Measurements from ENCODE around the gene PLOD2. TPM values are rescaled to one million over a fixed set of nuclear protein-coding genes. Genes with fewer than 3 reads are reported as not detected.

The PLOD2 gene
- total and polyA plus RNA-seq, 2 of the 8 experiments (the other 6 are each of a cell fraction or from before 2014, with no cell fraction given) = 4.0 to 28.7 TPM

- no peak overlapping the region for H3K4ac ChIP-seq (replicated peaks; ENCODE audit: insufficient read length, low read depth, low read length)
- H2BK5ac ChIP-seq (ENCODE audit: low read depth, low read length) = no peak overlapping the region
- TF ChIP-seq CREB1 (IDR thresholded peaks at IDR 0.05) (no peak), BCL11A (IDR thresholded peaks at IDR 0.05; ENCODE audit: low read depth in 2 of 2, low read length in 2 of 2) (no peak), BRCA1 (IDR thresholded peaks at IDR 0.05; ENCODE audit: low read depth, low read length) (no peak), POLR2AphosphoS5 (IDR thresholded peaks at IDR 0.05; ENCODE audit: low read depth, low read length) (no peak), CEBPB (IDR thresholded peaks at IDR 0.05; ENCODE audit: low read depth, low read length) (peak; percentile 37; the same call in 1 of the 2 replicates)
- H4K8ac ChIP-seq (ENCODE audit: extremely low read depth, insufficient read depth, low read length) = no peak overlapping the region
- no peak for DNase-seq (ENCODE audit: low read depth in 1 of 2, low spot score in 2 of 2)
- no peak overlapping the region for H2BK15ac ChIP-seq (ENCODE audit: low read length)
- H3K14ac ChIP-seq (ENCODE audit: insufficient read length) = no peak overlapping the region
- no peak overlapping the region for H2BK120ac ChIP-seq (replicated peaks; ENCODE audit: low read depth, low read length)
- no peaks in the 10 kb centered on the region for H3K27me3 ChIP-seq (replicated peaks in 1 of 4; ENCODE audit: control insufficient read depth in 3 of 4, extremely low read depth in 1 of 4, insufficient read depth in 3 of 4, low read length in 3 of 4)
- no peaks in the 10 kb centered on the region for H3K36me3 ChIP-seq (ENCODE audit: control insufficient read depth in 2 of 4, insufficient read depth in 4 of 4, low read length in 3 of 4)
- no peaks in the 10 kb centered on the region for H3K79me1 ChIP-seq (ENCODE audit: low read depth, low read length)
- H4K20me1 ChIP-seq (replicated peaks in 1 of 2; ENCODE audit: control insufficient read depth in 1 of 2, insufficient read depth in 2 of 2, low read length in 2 of 2) = no peaks in the 10 kb centered on the region
- H3K27ac ChIP-seq (ENCODE audit: low read depth, low read length) = no peak overlapping the region
- H3K56ac ChIP-seq (replicated peaks; ENCODE audit: insufficient read length, low read depth, low read length) = no peak overlapping the region
- H4K91ac ChIP-seq (replicated peaks; ENCODE audit: insufficient read length, low read length) = no peak overlapping the region
- H3K4me2 ChIP-seq (ENCODE audit: insufficient read depth in 1 of 2, low read depth in 2 of 2, low read length in 2 of 2) = no peak overlapping the region
- no peak overlapping the region for H2AFZ ChIP-seq (ENCODE audit: low read length)
- no peak overlapping the region for H3K23ac ChIP-seq (ENCODE audit: insufficient read length)
- 0 out of 7 replicates have a peak, but pooled peaks cover 0 to 2% (median 0%) of the 10 kb centered on the region in 4 experiments for H3K4me1 ChIP-seq (replicated peaks in 1 of 4; ENCODE audit: control insufficient read depth in 3 of 4, insufficient read depth in 4 of 4, low read length in 3 of 4)
- no peak for FAIRE-seq
- H2BK12ac ChIP-seq (ENCODE audit: low read depth, low read length) = no peak overlapping the region
- ChIA-PET CTCF (ENCODE audit: partially characterized antibody) (interaction anchor here (0.6 to 1.0 kb wide), 2 partner anchors 10 to 140 kb away, joined by 3 read pairs; no protein-coding TSS in a partner anchor), POLR2A (ENCODE audit: partially characterized antibody) (no interaction called here)
- no peaks in the 10 kb centered on the region for H3K23me2 ChIP-seq (ENCODE audit: low read depth, low read length)
- H3K79me2 ChIP-seq (ENCODE audit: control insufficient read depth in 1 of 2, insufficient read depth in 2 of 2, low read length in 2 of 2) = no peaks in the 10 kb centered on the region
- H2AK5ac ChIP-seq (ENCODE audit: low read depth, low read length) = no peak overlapping the region
- H3K4me3 ChIP-seq (ENCODE audit: extremely low read depth in 1 of 4, insufficient read depth in 2 of 4, low read depth in 3 of 4, low read length in 4 of 4) = no peak overlapping the region
- no peaks in the 10 kb centered on the region for H3K9me3 ChIP-seq (ENCODE audit: insufficient read depth in 2 of 2, low read depth in 1 of 2, low read length in 1 of 2)
- H3K18ac ChIP-seq (ENCODE audit: extremely low read depth, low read length) = no peak overlapping the region
- H3K9ac ChIP-seq (replicated peaks in 1 of 4; ENCODE audit: extremely low read depth in 1 of 4, low read depth in 3 of 4, low read length in 3 of 4) = no peak overlapping the region
- H4K5ac ChIP-seq (ENCODE audit: insufficient read length, low read depth, low read length) = no peak overlapping the region
- 83% methylated on average over 5 of the region's 5 CpGs; no CpG with 5 or more reads in 1 of the 2 experiments for WGBS, 2 experiments (ENCODE audit: extremely low coverage in 1 of 2, insufficient coverage in 1 of 2, insufficient read length in 1 of 2, insufficient replicate concordance in 2 of 2, low coverage in 1 of 2, low lambda C conversion rate in 2 of 2, missing lambda C conversion rate in 1 of 2)
- H2BK20ac ChIP-seq (ENCODE audit: low read length) = no peak overlapping the region
These were observed 110.3 kb downstream of the PLOD2 start for GRCh38 chr3:146050691-146051090.

Data from H1 (cell line).